ENCODE data around the gene JPH2. TPM values are rescaled to one million over a fixed set of nuclear protein-coding genes. Genes with fewer than 3 reads are reported as not detected.

Gene JPH2
- total and polyA plus RNA-seq, 2 experiments from 2014 or later, result 0.16 to 1.1 TPM

GRCh38 chr20:44223721-44224120, 36.7 kb upstream of the JPH2 start (continued):
- TF ChIP-seq REST (IDR thresholded peaks at IDR 0.05; ENCODE audit: unreplicated experiment), result no peak
- TF ChIP-seq EZH2phosphoT487 (IDR thresholded peaks at IDR 0.05; ENCODE audit: unreplicated experiment), result no peak
- TF ChIP-seq ZNF331 (CRISPR knock-in tag; IDR thresholded peaks at IDR 0.05; ENCODE audit: low read depth), result no peak
- TF ChIP-seq ZNF114 (CRISPR knock-in tag; IDR thresholded peaks at IDR 0.05), result no peak

- no peaks in the 10 kb centered on the region for H3K79me2 ChIP-seq (replicated peaks; ENCODE audit: insufficient read depth)
- Mint-ChIP-seq H3K27me3 (ENCODE audit: insufficient read depth, low read depth, poor library complexity) (peaks cover 4% of the 10 kb centered on the region), H3K4me3 (no peak overlapping the region), H3K27ac (peak overlapping the region; percentile 82), H3K36me3 (ENCODE audit: low read depth) (no peaks in the 10 kb centered on the region), H3K9me3 (no peaks in the 10 kb centered on the region), H3K4me1 (peaks cover 17% of the 10 kb centered on the region)
- H3K27me3 ChIP-seq (ENCODE audit: insufficient read depth), result no peaks in the 10 kb centered on the region
- ATAC-seq (peak; percentile 95), DNase-seq (ENCODE audit: low spot score) (peak; percentile 79)
- H3K4me3 ChIP-seq, result no peak overlapping the region
- H2AFZ ChIP-seq, result 0 out of 2 replicates have a peak overlapping the region, but pooled peaks have one; percentile 6
- H4K20me1 ChIP-seq (replicated peaks; ENCODE audit: insufficient read depth), result peaks cover 3% of the 10 kb centered on the region; the same call in 1 of the 2 replicates
- H3K4me2 ChIP-seq, result no peak overlapping the region
- no peaks in the 10 kb centered on the region for H3K9me2 ChIP-seq (ENCODE audit: insufficient read depth)
- H3F3A ChIP-seq (replicated peaks; ENCODE audit: low read depth), result no peaks in the 10 kb centered on the region
- H3K36me3 ChIP-seq (ENCODE audit: insufficient read depth), result no peaks in the 10 kb centered on the region
- TF ChIP-seq, protein P1, sequence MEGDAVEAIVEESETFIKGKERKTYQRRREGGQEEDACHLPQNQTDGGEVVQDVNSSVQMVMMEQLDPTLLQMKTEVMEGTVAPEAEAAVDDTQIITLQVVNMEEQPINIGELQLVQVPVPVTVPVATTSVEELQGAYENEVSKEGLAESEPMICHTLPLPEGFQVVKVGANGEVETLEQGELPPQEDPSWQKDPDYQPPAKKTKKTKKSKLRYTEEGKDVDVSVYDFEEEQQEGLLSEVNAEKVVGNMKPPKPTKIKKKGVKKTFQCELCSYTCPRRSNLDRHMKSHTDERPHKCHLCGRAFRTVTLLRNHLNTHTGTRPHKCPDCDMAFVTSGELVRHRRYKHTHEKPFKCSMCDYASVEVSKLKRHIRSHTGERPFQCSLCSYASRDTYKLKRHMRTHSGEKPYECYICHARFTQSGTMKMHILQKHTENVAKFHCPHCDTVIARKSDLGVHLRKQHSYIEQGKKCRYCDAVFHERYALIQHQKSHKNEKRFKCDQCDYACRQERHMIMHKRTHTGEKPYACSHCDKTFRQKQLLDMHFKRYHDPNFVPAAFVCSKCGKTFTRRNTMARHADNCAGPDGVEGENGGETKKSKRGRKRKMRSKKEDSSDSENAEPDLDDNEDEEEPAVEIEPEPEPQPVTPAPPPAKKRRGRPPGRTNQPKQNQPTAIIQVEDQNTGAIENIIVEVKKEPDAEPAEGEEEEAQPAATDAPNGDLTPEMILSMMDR (conservative IDR thresholded peaks at IDR 0.05; ENCODE audit: low read depth in 2 of 2), result peak; percentile 62 to 76
- no peak for TF ChIP-seq ZNF114 (CRISPR knock-in tag; IDR thresholded peaks at IDR 0.05)
- no peak for TF ChIP-seq EZH2 (IDR thresholded peaks at IDR 0.05; ENCODE audit: low read depth, unreplicated experiment)
- no peaks in the 10 kb centered on the region for H3K4me1 ChIP-seq (ENCODE audit: insufficient read depth)
- H3K27ac ChIP-seq (ENCODE audit: low read depth), result no peak overlapping the region
Measured at GRCh38 chr20:44222633-44223368, 35.8 kb upstream of the JPH2 start.

GRCh38 chr20:44222027-44222426, 35.0 kb upstream of the JPH2 start:
- Histone ChIP-seq H3K4me1 (ENCODE audit: insufficient read depth) (no peaks in the 10 kb centered on the region), H3K4me3 (no peak overlapping the region), H2AFZ (no peak overlapping the region), H3K4me2 (no peak overlapping the region), H3K27me3 (ENCODE audit: insufficient read depth) (no peaks in the 10 kb centered on the region), H4K20me1 (replicated peaks; ENCODE audit: insufficient read depth) (peaks cover 4% of the 10 kb centered on the region; the same call in 1 of the 2 replicates), H3K79me2 (replicated peaks; ENCODE audit: insufficient read depth) (no peaks in the 10 kb centered on the region), H3F3A (replicated peaks; ENCODE audit: low read depth) (no peaks in the 10 kb centered on the region), H3K9me2 (ENCODE audit: insufficient read depth) (no peaks in the 10 kb centered on the region), H3K36me3 (ENCODE audit: insufficient read depth) (no peaks in the 10 kb centered on the region), H3K27ac (ENCODE audit: low read depth) (no peak overlapping the region)
- H3K36me3 Mint-ChIP-seq (ENCODE audit: low read depth), result no peaks in the 10 kb centered on the region
- DNase-seq (ENCODE audit: low spot score), result no peak
- no peak overlapping the region for H3K27ac Mint-ChIP-seq
- H3K27me3 Mint-ChIP-seq (ENCODE audit: insufficient read depth, low read depth, poor library complexity), result peaks cover 4% of the 10 kb centered on the region
- ATAC-seq, result no peak
- H3K4me3 Mint-ChIP-seq, result no peak overlapping the region
- H3K9me3 Mint-ChIP-seq, result no peaks in the 10 kb centered on the region
- H3K4me1 Mint-ChIP-seq, result peaks cover 21% of the 10 kb centered on the region
- TF ChIP-seq, protein P2, sequence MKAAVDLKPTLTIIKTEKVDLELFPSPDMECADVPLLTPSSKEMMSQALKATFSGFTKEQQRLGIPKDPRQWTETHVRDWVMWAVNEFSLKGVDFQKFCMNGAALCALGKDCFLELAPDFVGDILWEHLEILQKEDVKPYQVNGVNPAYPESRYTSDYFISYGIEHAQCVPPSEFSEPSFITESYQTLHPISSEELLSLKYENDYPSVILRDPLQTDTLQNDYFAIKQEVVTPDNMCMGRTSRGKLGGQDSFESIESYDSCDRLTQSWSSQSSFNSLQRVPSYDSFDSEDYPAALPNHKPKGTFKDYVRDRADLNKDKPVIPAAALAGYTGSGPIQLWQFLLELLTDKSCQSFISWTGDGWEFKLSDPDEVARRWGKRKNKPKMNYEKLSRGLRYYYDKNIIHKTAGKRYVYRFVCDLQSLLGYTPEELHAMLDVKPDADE (IDR thresholded peaks at IDR 0.05), result no peak
- no peak for TF ChIP-seq POLR2AphosphoS5 (IDR thresholded peaks at IDR 0.05; ENCODE audit: low read depth)
- TF ChIP-seq EZH2phosphoT487 (IDR thresholded peaks at IDR 0.05; ENCODE audit: unreplicated experiment), result no peak
- TF ChIP-seq JUNB (IDR thresholded peaks at IDR 0.05; ENCODE audit: unreplicated experiment), result no peak
- TF ChIP-seq, protein P1 (conservative IDR thresholded peaks at IDR 0.05; ENCODE audit: low read depth in 2 of 2), result no peak

All from GM23338 (cell line).